CD14-positive monocyte (primary cell): ENCODE results near the gene AOAH. TPM values are rescaled to one million over a fixed set of nuclear protein-coding genes. Genes with fewer than 3 reads are reported as not detected.

Source experiments
- DNase-seq, 3 donors: peaks; one replicate each; pipeline ENCODE4 v3.0.0-alpha.2; 2011 to 2022
- H2AFZ ChIP-seq: 2 replicates; pipeline ENCODE4 v1.6.0; 2012; ENCODE audit warnings: mild to moderate bottlenecking, low read depth, low read length, inconsistent platforms; ENCODE audit not compliant: insufficient read depth, poor library complexity, severe bottlenecking
- H3K27ac ChIP-seq, 2 donors: 1 replicate in 1 of 2; 2 replicates in 1 of 2; pipeline ENCODE4 v1.5.1; 2012 to 2013; ENCODE audit warnings: low read length in 2 of 2, control low read depth in 1 of 2, inconsistent platforms in 1 of 2, low read depth in 1 of 2, mild to moderate bottlenecking in 1 of 2
- H3K27me3 ChIP-seq, 2 donors: one replicate each; pipeline versions ENCODE4 v1.6.0 to v1.6.1; 2011 to 2013; ENCODE audit warnings: low read length in 2 of 2; ENCODE audit not compliant: control insufficient read depth in 2 of 2, insufficient read depth in 2 of 2
- H3K36me3 ChIP-seq, 2 donors: replicated peaks in 1 of 2; 1 replicate in 1 of 2; 2 replicates in 1 of 2; pipeline versions ENCODE4 v1.5.1 to v1.6.1; 2012 to 2013; ENCODE audit warnings: low read length in 2 of 2, control low read depth in 1 of 2, inconsistent platforms in 1 of 2, mild to moderate bottlenecking in 1 of 2; ENCODE audit not compliant: insufficient read depth in 2 of 2, control insufficient read depth in 1 of 2
- H3K4me1 ChIP-seq, 2 donors: 1 replicate in 1 of 2; 2 replicates in 1 of 2; pipeline versions ENCODE4 v1.5.1 to v1.6.1; 2012 to 2013; ENCODE audit warnings: low read length in 2 of 2, control low read depth in 1 of 2, inconsistent platforms in 1 of 2, mild to moderate bottlenecking in 1 of 2, moderate library complexity in 1 of 2; ENCODE audit not compliant: insufficient read depth in 2 of 2, control insufficient read depth in 1 of 2
- H3K4me2 ChIP-seq: replicated peaks from 2 replicates; pipeline ENCODE3; 2012; ENCODE audit warnings: low read length, moderate library complexity, mild to moderate bottlenecking; ENCODE audit not compliant: poor library complexity, severe bottlenecking; ENCODE audit errors: extremely low read depth
- H3K4me3 ChIP-seq, 3 experiments: fragments of 200-600 bp in 1 of 3; sonication (generic) in 1 of 3; replicated peaks in 1 of 3; 1 replicate in 2 of 3; 2 replicates in 1 of 3; pipeline ENCODE4 v1.5.1; 2011 to 2013; ENCODE audit warnings: low read length in 3 of 3, mild to moderate bottlenecking in 3 of 3, control low read depth in 2 of 3, low read depth in 2 of 3, inconsistent platforms in 1 of 3, moderate library complexity in 1 of 3
- H3K79me2 ChIP-seq: 2 replicates; pipeline ENCODE4 v1.6.0; 2012; ENCODE audit warnings: mild to moderate bottlenecking, control low read depth, inconsistent platforms, low read length, moderate library complexity; ENCODE audit not compliant: insufficient read depth
- H3K9ac ChIP-seq: 2 replicates; pipeline ENCODE4 v1.6.0; 2017; ENCODE audit warnings: low read length, mild to moderate bottlenecking; ENCODE audit not compliant: insufficient read depth, poor library complexity, severe bottlenecking
- H3K9me3 ChIP-seq, 2 donors: replicated peaks in 1 of 2; 1 replicate in 1 of 2; 2 replicates in 1 of 2; pipeline versions ENCODE4 v1.5.1 to v1.6.1; 2012 to 2013; ENCODE audit warnings: low read length in 2 of 2, control low read depth in 1 of 2; ENCODE audit not compliant: control insufficient read depth in 1 of 2, insufficient read depth in 1 of 2
- H4K20me1 ChIP-seq: 2 replicates; pipeline ENCODE4 v1.6.0; 2012; ENCODE audit warnings: mild to moderate bottlenecking, low read length, control low read depth, moderate library complexity; ENCODE audit not compliant: insufficient read depth
- H3K27ac Mint-ChIP-seq, 7 donors: one replicate each; pipeline ENCODE4 v1.8.0; 2020; ENCODE audit warnings: mild to moderate bottlenecking in 7 of 7, mixed read lengths in 7 of 7, moderate library complexity in 6 of 7, inconsistent platforms in 2 of 7
- H3K27me3 Mint-ChIP-seq, 3 donors: one replicate each; pipeline ENCODE4 v1.8.0; 2021 to 2022; ENCODE audit warnings: low read depth in 3 of 3, mild to moderate bottlenecking in 3 of 3, mixed read lengths in 3 of 3, moderate library complexity in 3 of 3, inconsistent platforms in 1 of 3
- H3K36me3 Mint-ChIP-seq, 2 donors: one replicate each; pipeline ENCODE4 v1.8.0; 2020; ENCODE audit warnings: mixed read lengths in 2 of 2, inconsistent platforms in 1 of 2, mild to moderate bottlenecking in 1 of 2
- H3K4me1 Mint-ChIP-seq: one replicate; pipeline ENCODE4 v1.8.0; 2020; ENCODE audit warnings: mild to moderate bottlenecking, mixed read lengths
- H3K4me3 Mint-ChIP-seq, 2 donors: one replicate each; pipeline ENCODE4 v1.8.0; 2020; ENCODE audit warnings: mild to moderate bottlenecking in 2 of 2, mixed read lengths in 2 of 2, moderate library complexity in 1 of 2
- H3K9me3 Mint-ChIP-seq, 7 donors: one replicate each; pipeline ENCODE4 v1.8.0; 2020 to 2022; ENCODE audit warnings: mixed read lengths in 7 of 7, mild to moderate bottlenecking in 6 of 7, moderate library complexity in 6 of 7, inconsistent platforms in 2 of 7
- CTCF ChIP-seq: fragments of 200-600 bp; IDR thresholded peaks from one replicate; pipeline ENCODE4 v1.8.0; 2022; ENCODE audit warnings: antibody characterized with exemption, mild to moderate bottlenecking
- WGBS: methylation state at CpG from one replicate; pipeline ENCODE4 v1.1.5; 2013; ENCODE audit warnings: missing lambda C conversion rate; ENCODE audit not compliant: insufficient coverage; 5-methylcytosine and 5-hydroxymethylcytosine counted together
- intact Hi-C, 2 donors: fragments of 100-400 bp; cut with micrococcal nuclease; formaldehyde crosslinking; loops; one replicate each; pipeline versions ENCODE4 v1.15.0 to v1.15.1; 2023
- polyA plus RNA-seq, 3 donors: library from polyadenylated mRNA; depleted of rRNA in 1 of 3; unstranded in 2 of 3; stranded (reverse) in 1 of 3; fragments of 300-500 nt in 2 of 3; fragments of >200 nt in 1 of 3; fragmentation: Illumina TruSeq in 2 of 3; gene quantifications; 1 replicate in 2 of 3; 2 replicates in 1 of 3; pipeline ENCODE4 v1.2.3, GENCODE V29; 2012 to 2021

AOAH gene
- polyA plus RNA-seq, 3 donors = 305 to 467 (median 349) TPM

GRCh38 chr7:36761835-36762234 is 37.5 kb upstream of the AOAH start:
- Mint-ChIP-seq H3K4me1 (peaks cover 12% of the 10 kb centered on the region), H3K4me3 (no peak overlapping the region), H3K9me3 (peaks cover 0 to 9% (median 0%) of the 10 kb centered on the region in 7 donors), H3K36me3 (no peaks in the 10 kb centered on the region), H3K27ac (no peak overlapping the region), H3K27me3 (peaks cover 0 to 1% (median 0%) of the 10 kb centered on the region in 3 donors)
- H3K9ac ChIP-seq = no peak overlapping the region
- TF ChIP-seq CTCF = no peak
- no peaks in the 10 kb centered on the region for H3K9me3 ChIP-seq
- H3K4me2 ChIP-seq = no peak overlapping the region
- H3K4me1 ChIP-seq = no peaks in the 10 kb centered on the region
- WGBS = 100% methylated on average over 1 of the region's 2 CpGs
- H2AFZ ChIP-seq = no peak overlapping the region
- DNase-seq = no peak
- no peak overlapping the region for H3K4me3 ChIP-seq
- intact Hi-C loops = no loop called here
- H3K79me2 ChIP-seq = no peaks in the 10 kb centered on the region
- H3K36me3 ChIP-seq = no peaks in the 10 kb centered on the region
- no peak overlapping the region for H3K27ac ChIP-seq
- no peaks in the 10 kb centered on the region for H3K27me3 ChIP-seq
- no peaks in the 10 kb centered on the region for H4K20me1 ChIP-seq

DNA sequence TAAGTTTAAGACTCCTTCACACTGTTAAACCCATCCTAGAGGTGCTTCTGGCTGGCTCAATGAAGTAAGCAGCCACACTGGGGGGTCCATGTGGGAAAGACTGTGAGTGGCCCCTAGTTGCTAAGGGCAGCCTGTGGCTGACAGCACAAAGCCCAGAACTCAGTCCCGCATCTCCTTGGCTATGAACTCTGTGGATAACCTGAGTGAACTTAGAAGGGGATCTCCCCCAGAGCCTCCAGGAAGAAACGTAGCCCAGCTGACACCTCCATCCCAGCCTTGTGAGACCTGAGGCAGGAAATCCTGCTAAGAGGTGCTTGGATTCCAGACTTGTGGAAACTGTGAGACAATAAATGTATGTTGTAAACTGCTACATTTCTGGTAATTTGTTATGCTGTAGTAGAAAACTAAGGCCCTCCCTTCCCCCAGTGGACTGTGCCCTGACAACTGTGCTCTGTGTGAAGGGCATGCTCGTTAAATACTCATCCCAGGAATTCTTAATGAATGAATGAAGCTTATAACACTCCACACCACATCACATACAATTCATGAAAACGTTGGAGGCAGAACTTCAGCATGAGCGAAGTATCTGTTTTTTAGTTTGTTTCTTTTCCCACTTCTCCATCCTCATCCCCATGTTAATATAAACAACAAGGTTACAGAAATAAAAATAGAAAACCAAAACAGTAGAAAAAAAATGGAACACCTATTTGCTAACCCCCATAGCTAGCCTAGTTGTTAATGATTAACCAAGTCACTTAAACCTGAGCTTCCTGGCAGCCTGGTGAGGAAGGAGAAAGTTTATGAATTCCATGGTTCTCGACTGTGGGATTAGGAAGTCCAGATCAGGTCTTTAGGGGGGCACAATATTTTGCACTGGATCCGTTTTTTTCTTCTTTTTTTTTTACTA is 36.8 kb upstream of the AOAH start:
- Histone ChIP-seq H3K79me2 (no peaks in the 10 kb centered on the region), H3K4me2 (no peak overlapping the region), H3K4me1 (peaks cover 0 to 2% of the 10 kb centered on the region in 2 donors), H3K27ac (no peak overlapping the region), H2AFZ (no peak overlapping the region), H4K20me1 (no peaks in the 10 kb centered on the region), H3K9me3 (no peaks in the 10 kb centered on the region), H3K4me3 (no peak overlapping the region), H3K9ac (no peak overlapping the region), H3K27me3 (no peaks in the 10 kb centered on the region), H3K36me3 (no peaks in the 10 kb centered on the region)
- Mint-ChIP-seq H3K27me3 (peaks cover 0 to 1% (median 0%) of the 10 kb centered on the region in 3 donors), H3K36me3 (no peaks in the 10 kb centered on the region), H3K4me1 (peaks cover 18% of the 10 kb centered on the region), H3K4me3 (no peak overlapping the region), H3K9me3 (peaks cover 0 to 9% (median 0%) of the 10 kb centered on the region in 7 donors), H3K27ac (no peak overlapping the region)
- no peak for TF ChIP-seq CTCF
- no peak for DNase-seq
- 100% methylated on average over 2 of the region's 7 CpGs for WGBS
- intact Hi-C loops = no loop called here
